Uterus (tissue), 4 donors: ENCODE results near the gene DLST. TPM values are rescaled to one million over a fixed set of nuclear protein-coding genes. Genes with fewer than 3 reads are reported as not detected.

Source experiments
- DNase-seq, 2 donors: peaks; one replicate each; pipeline ENCODE4 v3.0.0-alpha.2; 2019 to 2020
- H3K27ac ChIP-seq, 2 donors: fragments of 200-600 bp; sonication (generic); 1 replicate in 1 of 2; 2 replicates in 1 of 2; pipeline ENCODE4 v1.5.1; 2016 to 2018
- H3K27me3 ChIP-seq, 2 donors: fragments of 200-600 bp; sonication (generic); one replicate each; pipeline ENCODE4 v1.5.1; 2018 to 2019; ENCODE audit warnings: control low read depth in 1 of 2
- H3K36me3 ChIP-seq, 2 donors: fragments of 200-600 bp; sonication (generic); one replicate each; pipeline ENCODE4 v1.5.1; 2019; ENCODE audit warnings: control low read depth in 1 of 2
- H3K4me1 ChIP-seq, 2 donors: fragments of 200-600 bp; sonication (generic); one replicate each; pipeline ENCODE4 v1.5.1; 2018 to 2019; ENCODE audit warnings: control low read depth in 1 of 2
- H3K4me3 ChIP-seq, 2 donors: fragments of 200-600 bp; sonication (generic); 1 replicate in 1 of 2; 2 replicates in 1 of 2; pipeline ENCODE4 v1.5.1; 2018 to 2019; ENCODE audit warnings: mild to moderate bottlenecking in 1 of 2
- H3K9me3 ChIP-seq, 2 donors: fragments of 200-600 bp; sonication (generic); one replicate each; pipeline ENCODE4 v1.5.1; 2019; ENCODE audit warnings: control low read depth in 1 of 2
- POLR2A ChIP-seq, 2 donors: fragments of 450-650 bp; IDR thresholded peaks; one replicate each; pipeline ENCODE4 v1.6.1; 2016; ENCODE audit warnings: antibody characterized with exemption in 2 of 2, mild to moderate bottlenecking in 1 of 2, moderate library complexity in 1 of 2
- intact Hi-C: fragments of 100-400 bp; cut with DNase I; formaldehyde crosslinking; loops from one replicate; pipeline ENCODE4 v1.15.1; 2023; ENCODE audit warnings: low total_unique reads
- total RNA-seq, 4 donors: library from RNA; depleted of rRNA in 3 of 4; stranded (reverse); fragments of >200 nt in 3 of 4; gene quantifications; one replicate each; pipeline versions ENCODE4 v1.1.0 to v1.2.4, GENCODE V29; 2014 to 2023
- TF ChIP-seq, protein P1 (sequence below), 4 experiments: fragments of 200-600 bp in 2 of 4; fragments of 450-650 bp in 2 of 4; sonication (generic) in 2 of 4; IDR thresholded peaks; one replicate each; pipeline ENCODE4 v1.5.1; 2016 to 2019; ENCODE audit warnings: antibody characterized with exemption in 4 of 4, mild to moderate bottlenecking in 2 of 4, moderate library complexity in 1 of 4
- donor health status: DM: yes; HTN: yes; CAD: no.

The DLST gene
- total RNA-seq, 4 donors from 2014 or later: 31.8 to 77.2 (median 62.7) TPM

DNA sequence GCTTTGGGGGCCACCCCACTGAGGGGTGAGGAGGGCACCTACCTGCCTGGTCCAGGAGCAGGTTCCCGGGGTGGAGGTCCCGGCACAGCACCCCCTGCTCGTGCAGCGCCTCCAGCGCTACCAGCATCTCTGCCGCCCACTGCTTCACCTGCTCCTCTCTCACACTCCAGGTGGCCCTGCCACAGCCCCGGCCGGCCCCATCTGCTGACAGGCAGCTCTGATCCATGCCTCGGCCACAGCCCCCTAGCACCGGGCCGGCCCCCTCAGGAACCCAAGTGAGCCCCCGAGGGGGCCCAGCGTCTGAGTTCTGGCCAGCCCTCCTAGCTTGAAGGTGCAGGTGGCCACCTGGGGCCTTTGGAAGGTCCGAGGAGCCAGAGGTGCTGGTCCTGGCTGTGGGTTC lies 27.8 kb downstream of the DLST start:
- no peak overlapping the region for H3K27ac ChIP-seq
- no peak for DNase-seq
- TF ChIP-seq, protein P1, sequence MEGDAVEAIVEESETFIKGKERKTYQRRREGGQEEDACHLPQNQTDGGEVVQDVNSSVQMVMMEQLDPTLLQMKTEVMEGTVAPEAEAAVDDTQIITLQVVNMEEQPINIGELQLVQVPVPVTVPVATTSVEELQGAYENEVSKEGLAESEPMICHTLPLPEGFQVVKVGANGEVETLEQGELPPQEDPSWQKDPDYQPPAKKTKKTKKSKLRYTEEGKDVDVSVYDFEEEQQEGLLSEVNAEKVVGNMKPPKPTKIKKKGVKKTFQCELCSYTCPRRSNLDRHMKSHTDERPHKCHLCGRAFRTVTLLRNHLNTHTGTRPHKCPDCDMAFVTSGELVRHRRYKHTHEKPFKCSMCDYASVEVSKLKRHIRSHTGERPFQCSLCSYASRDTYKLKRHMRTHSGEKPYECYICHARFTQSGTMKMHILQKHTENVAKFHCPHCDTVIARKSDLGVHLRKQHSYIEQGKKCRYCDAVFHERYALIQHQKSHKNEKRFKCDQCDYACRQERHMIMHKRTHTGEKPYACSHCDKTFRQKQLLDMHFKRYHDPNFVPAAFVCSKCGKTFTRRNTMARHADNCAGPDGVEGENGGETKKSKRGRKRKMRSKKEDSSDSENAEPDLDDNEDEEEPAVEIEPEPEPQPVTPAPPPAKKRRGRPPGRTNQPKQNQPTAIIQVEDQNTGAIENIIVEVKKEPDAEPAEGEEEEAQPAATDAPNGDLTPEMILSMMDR (IDR thresholded peaks at IDR 0.05): no peak
- TF ChIP-seq POLR2A (IDR thresholded peaks at IDR 0.05): no peak
- no peaks in the 10 kb centered on the region for H3K36me3 ChIP-seq
- no peak overlapping the region for H3K4me3 ChIP-seq
- intact Hi-C loops: no loop called here
- H3K4me1 ChIP-seq: peaks cover 0 to 10% of the 10 kb centered on the region in 2 donors
- H3K9me3 ChIP-seq: no peaks in the 10 kb centered on the region
- H3K27me3 ChIP-seq: no peaks in the 10 kb centered on the region

DNA sequence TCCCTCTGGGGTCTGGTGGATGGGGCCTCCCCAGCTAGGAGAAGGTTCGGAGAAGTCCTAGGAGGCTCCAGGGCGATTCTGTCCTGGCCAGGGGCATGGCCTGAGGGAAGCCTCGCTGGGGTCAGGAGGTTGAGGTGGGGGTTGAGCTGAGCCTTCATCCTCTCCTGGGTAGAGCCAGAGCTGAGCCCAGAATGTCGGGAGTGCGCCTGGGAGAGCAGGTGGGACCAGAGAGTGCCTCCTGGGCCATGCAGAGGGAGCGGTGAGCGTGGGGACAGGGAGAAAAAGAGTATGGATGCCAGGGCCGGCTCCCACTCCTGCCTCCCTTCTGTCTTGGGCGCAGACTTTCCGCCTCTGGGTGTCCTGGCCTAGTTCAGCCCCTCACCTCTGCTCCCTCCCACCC lies 28.2 kb downstream of the DLST start:
- no peaks in the 10 kb centered on the region for H3K27me3 ChIP-seq
- DNase-seq: no peak
- TF ChIP-seq, protein P1 (IDR thresholded peaks at IDR 0.05): no peak
- no peak for TF ChIP-seq POLR2A (IDR thresholded peaks at IDR 0.05)
- no peak overlapping the region for H3K27ac ChIP-seq
- H3K4me3 ChIP-seq: no peak overlapping the region
- no peaks in the 10 kb centered on the region for H3K9me3 ChIP-seq
- peaks cover 0 to 10% of the 10 kb centered on the region in 2 donors for H3K4me1 ChIP-seq
- H3K36me3 ChIP-seq: no peaks in the 10 kb centered on the region
- intact Hi-C loops: no loop called here

- Histone ChIP-seq H3K27ac (no peak overlapping the region), H3K27me3 (no peaks in the 10 kb centered on the region), H3K9me3 (no peaks in the 10 kb centered on the region), H3K4me3 (no peak overlapping the region), H3K36me3 (no peaks in the 10 kb centered on the region), H3K4me1 (peaks cover 0 to 10% of the 10 kb centered on the region in 2 donors)
- intact Hi-C loops: no loop called here
- no peak for DNase-seq
- TF ChIP-seq, protein P1 (IDR thresholded peaks at IDR 0.05): no peak
- no peak for TF ChIP-seq POLR2A (IDR thresholded peaks at IDR 0.05)
Observed at GRCh38 chr14:74910556-74910955, 28.8 kb downstream of the DLST start.

- no peaks in the 10 kb centered on the region for H3K27me3 ChIP-seq
- H3K4me3 ChIP-seq: no peak overlapping the region
- TF ChIP-seq POLR2A (IDR thresholded peaks at IDR 0.05): no peak
- TF ChIP-seq, protein P1 (IDR thresholded peaks at IDR 0.05): no peak
- peaks cover 0 to 10% of the 10 kb centered on the region in 2 donors for H3K4me1 ChIP-seq
- no peaks in the 10 kb centered on the region for H3K9me3 ChIP-seq
- no peak overlapping the region for H3K27ac ChIP-seq
- intact Hi-C loops: no loop called here
- no peak for DNase-seq
- H3K36me3 ChIP-seq: no peaks in the 10 kb centered on the region
Observed at GRCh38 chr14:74911221-74911620, 29.5 kb downstream of the DLST start.

DNA sequence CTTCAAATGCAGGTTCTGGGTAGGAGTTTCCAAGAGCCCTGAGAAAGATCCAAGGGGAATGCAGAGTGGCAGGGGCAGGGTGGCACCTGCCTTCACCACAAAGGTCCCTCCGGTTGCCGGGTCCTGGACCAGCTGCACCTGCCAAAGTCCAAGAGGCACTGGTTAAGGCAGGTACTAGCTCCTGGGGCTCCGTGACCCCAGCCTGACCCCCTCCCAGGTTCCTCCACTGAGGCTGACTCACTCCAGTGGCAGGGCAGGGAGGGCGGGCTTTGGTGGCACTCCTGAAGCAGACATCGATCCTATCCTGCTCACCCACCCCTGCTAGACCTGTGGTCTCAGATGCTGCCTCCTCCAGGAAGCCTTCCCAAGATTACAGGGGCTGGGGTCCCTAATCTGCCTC lies 30.0 kb downstream of the DLST start:
- intact Hi-C loops: no loop called here

More for the DNA sequence above, 30.0 kb downstream of the DLST start:
- no peaks in the 10 kb centered on the region for H3K27me3 ChIP-seq
- no peak for DNase-seq
- no peaks in the 10 kb centered on the region for H3K36me3 ChIP-seq
- peaks cover 0 to 10% of the 10 kb centered on the region in 2 donors for H3K4me1 ChIP-seq
- H3K27ac ChIP-seq: no peak overlapping the region
- H3K9me3 ChIP-seq: no peaks in the 10 kb centered on the region
- no peak overlapping the region for H3K4me3 ChIP-seq
- TF ChIP-seq, protein P1 (IDR thresholded peaks at IDR 0.05): no peak
- TF ChIP-seq POLR2A (IDR thresholded peaks at IDR 0.05): no peak
